ENCODE data around the gene OXNAD1.

OXNAD1 gene

GRCh38 chr3:16251316-16252085 lies 13.5 kb upstream of the OXNAD1 start:
- TF ChIP-seq EZH2phosphoT487 (IDR thresholded peaks at IDR 0.05; ENCODE audit: borderline replicate concordance): no peak
- no peak for TF ChIP-seq CTCF (conservative IDR thresholded peaks at IDR 0.05; ENCODE audit: low read length)
- Histone ChIP-seq H2AFZ (ENCODE audit: low read length) (no peak overlapping the region), H4K20me1 (ENCODE audit: insufficient read depth, low read length, poor library complexity, severe bottlenecking) (no peaks in the 10 kb centered on the region)

GRCh38 chr3:16252243-16252978 lies 12.6 kb upstream of the OXNAD1 start:
- TF ChIP-seq EZH2phosphoT487 (IDR thresholded peaks at IDR 0.05; ENCODE audit: borderline replicate concordance): no peak
- no peak for TF ChIP-seq CTCF (conservative IDR thresholded peaks at IDR 0.05; ENCODE audit: low read length)
- H3K9ac ChIP-seq (ENCODE audit: low read depth, low read length, poor library complexity, severe bottlenecking): no peak overlapping the region
- H3K4me1 ChIP-seq (ENCODE audit: insufficient read depth, low read length, poor library complexity, severe bottlenecking): peaks cover 1% of the 10 kb centered on the region
- H3K36me3 ChIP-seq (ENCODE audit: insufficient read depth, low read length): no peaks in the 10 kb centered on the region
- no peak overlapping the region for H2AFZ ChIP-seq (ENCODE audit: low read length)
- H3K4me3 ChIP-seq (ENCODE audit: low read length, poor library complexity, severe bottlenecking): no peak overlapping the region
- H3K9me2 ChIP-seq (replicated peaks; ENCODE audit: low read depth, low read length): no peaks in the 10 kb centered on the region
- H3K4me2 ChIP-seq (ENCODE audit: low read depth, low read length, poor library complexity, severe bottlenecking): no peak overlapping the region
- H3K27me3 ChIP-seq (ENCODE audit: insufficient read depth, low read length, poor library complexity, severe bottlenecking): no peaks in the 10 kb centered on the region
- no peaks in the 10 kb centered on the region for H4K20me1 ChIP-seq (ENCODE audit: insufficient read depth, low read length, poor library complexity, severe bottlenecking)
- H3K9me3 ChIP-seq (ENCODE audit: insufficient read depth, low read depth, low read length): no peaks in the 10 kb centered on the region
- H3K79me2 ChIP-seq (ENCODE audit: insufficient read depth, low read length): no peaks in the 10 kb centered on the region
- H3F3A ChIP-seq (ENCODE audit: low read depth): no peaks in the 10 kb centered on the region

More at GRCh38 chr3:16251316-16252085, 13.5 kb upstream of the OXNAD1 start:
- Histone ChIP-seq H3K9me2 (replicated peaks; ENCODE audit: low read depth, low read length) (no peaks in the 10 kb centered on the region), H3K4me1 (ENCODE audit: insufficient read depth, low read length, poor library complexity, severe bottlenecking) (peaks cover 5% of the 10 kb centered on the region), H3K36me3 (ENCODE audit: insufficient read depth, low read length) (no peaks in the 10 kb centered on the region), H3K79me2 (ENCODE audit: insufficient read depth, low read length) (no peaks in the 10 kb centered on the region), H3K4me3 (ENCODE audit: low read length, poor library complexity, severe bottlenecking) (no peak overlapping the region), H3K27me3 (ENCODE audit: insufficient read depth, low read length, poor library complexity, severe bottlenecking) (no peaks in the 10 kb centered on the region), H3K9me3 (ENCODE audit: insufficient read depth, low read depth, low read length) (no peaks in the 10 kb centered on the region), H3K9ac (ENCODE audit: low read depth, low read length, poor library complexity, severe bottlenecking) (no peak overlapping the region), H3F3A (ENCODE audit: low read depth) (no peaks in the 10 kb centered on the region), H3K4me2 (ENCODE audit: low read depth, low read length, poor library complexity, severe bottlenecking) (no peak overlapping the region)

GRCh38 chr3:16252988-16253387 lies 12.0 kb upstream of the OXNAD1 start:
- TF ChIP-seq CTCF (conservative IDR thresholded peaks at IDR 0.05; ENCODE audit: low read length) (no peak), EZH2phosphoT487 (IDR thresholded peaks at IDR 0.05; ENCODE audit: borderline replicate concordance) (no peak)
- no peaks in the 10 kb centered on the region for H4K20me1 ChIP-seq (ENCODE audit: insufficient read depth, low read length, poor library complexity, severe bottlenecking)
- H3K36me3 ChIP-seq (ENCODE audit: insufficient read depth, low read length): no peaks in the 10 kb centered on the region
- H3K27me3 ChIP-seq (ENCODE audit: insufficient read depth, low read length, poor library complexity, severe bottlenecking): no peaks in the 10 kb centered on the region
- H3K9ac ChIP-seq (ENCODE audit: low read depth, low read length, poor library complexity, severe bottlenecking): no peak overlapping the region
- no peak overlapping the region for H2AFZ ChIP-seq (ENCODE audit: low read length)
- no peak overlapping the region for H3K4me2 ChIP-seq (ENCODE audit: low read depth, low read length, poor library complexity, severe bottlenecking)
- no peak overlapping the region for H3K4me3 ChIP-seq (ENCODE audit: low read length, poor library complexity, severe bottlenecking)
- H3F3A ChIP-seq (ENCODE audit: low read depth): no peaks in the 10 kb centered on the region
- H3K4me1 ChIP-seq (ENCODE audit: insufficient read depth, low read length, poor library complexity, severe bottlenecking): no peaks in the 10 kb centered on the region
- H3K79me2 ChIP-seq (ENCODE audit: insufficient read depth, low read length): no peaks in the 10 kb centered on the region
- H3K9me2 ChIP-seq (replicated peaks; ENCODE audit: low read depth, low read length): no peaks in the 10 kb centered on the region
- H3K9me3 ChIP-seq (ENCODE audit: insufficient read depth, low read depth, low read length): no peaks in the 10 kb centered on the region
